ENCODE data around the gene CSPG4. TPM values are rescaled to one million over a fixed set of nuclear protein-coding genes. Genes with fewer than 3 reads are reported as not detected.

The CSPG4 gene
- total and polyA plus RNA-seq, 8 donors, result 0.35 to 3.1 (median 1.0) TPM

DNA sequence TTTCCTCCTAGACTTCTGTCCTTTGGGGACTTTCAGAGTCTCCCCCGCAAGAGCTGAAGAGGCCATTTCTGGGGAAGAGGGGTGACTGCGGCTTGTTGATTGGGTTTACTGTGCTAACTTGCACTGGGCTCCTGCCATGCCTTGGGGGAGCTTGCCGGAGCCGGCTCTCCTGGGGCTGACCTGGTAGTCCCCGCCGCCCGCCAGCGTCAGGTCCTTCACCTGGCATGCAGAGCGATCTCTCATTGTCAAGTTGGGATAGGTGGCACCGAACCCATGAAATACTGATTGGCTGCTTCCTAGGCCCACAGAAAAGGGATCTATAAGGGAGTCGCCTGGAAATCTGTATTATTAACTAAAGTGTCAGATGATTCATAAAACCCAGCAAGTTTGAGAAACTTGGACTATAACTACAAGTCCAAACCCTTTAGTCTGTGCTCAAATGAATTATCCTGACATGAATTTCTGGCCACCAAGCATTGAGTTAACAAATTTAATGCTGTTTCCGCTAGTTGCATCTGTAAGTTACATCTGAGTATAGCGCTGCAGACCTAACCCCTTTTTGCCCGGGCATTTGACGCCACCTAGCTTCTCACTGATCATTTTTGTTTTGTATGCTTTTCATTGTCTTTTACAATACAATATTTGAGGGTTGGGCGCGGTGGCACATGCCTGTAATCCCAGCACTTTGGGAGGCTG is 72.0 kb downstream of the CSPG4 start:
- peak; percentile 27 to 42 (median 36) for ATAC-seq
- Histone ChIP-seq H3K4me3 (peak overlapping the region; percentile 87 to 96 (median 90)), H3K27ac (peak overlapping the region; percentile 90 to 96 (median 93)), H3K4me1 (peaks cover 5 to 23% (median 11%) of the 10 kb centered on the region in 3 donors), H3K36me3 (no peaks in the 10 kb centered on the region), H3K9me3 (no peaks in the 10 kb centered on the region), H3K27me3 (no peaks in the 10 kb centered on the region)
- WGBS, 2 donors, result 7 to 9% methylated on average over 17 of the region's 17 CpGs
- intact Hi-C loops (cut with DNase I), result no loop called here
- FAIRE-seq, result no peak
- peak in 2 of 6 donors; percentile 57 to 60 for DNase-seq
- TF ChIP-seq, protein P1, sequence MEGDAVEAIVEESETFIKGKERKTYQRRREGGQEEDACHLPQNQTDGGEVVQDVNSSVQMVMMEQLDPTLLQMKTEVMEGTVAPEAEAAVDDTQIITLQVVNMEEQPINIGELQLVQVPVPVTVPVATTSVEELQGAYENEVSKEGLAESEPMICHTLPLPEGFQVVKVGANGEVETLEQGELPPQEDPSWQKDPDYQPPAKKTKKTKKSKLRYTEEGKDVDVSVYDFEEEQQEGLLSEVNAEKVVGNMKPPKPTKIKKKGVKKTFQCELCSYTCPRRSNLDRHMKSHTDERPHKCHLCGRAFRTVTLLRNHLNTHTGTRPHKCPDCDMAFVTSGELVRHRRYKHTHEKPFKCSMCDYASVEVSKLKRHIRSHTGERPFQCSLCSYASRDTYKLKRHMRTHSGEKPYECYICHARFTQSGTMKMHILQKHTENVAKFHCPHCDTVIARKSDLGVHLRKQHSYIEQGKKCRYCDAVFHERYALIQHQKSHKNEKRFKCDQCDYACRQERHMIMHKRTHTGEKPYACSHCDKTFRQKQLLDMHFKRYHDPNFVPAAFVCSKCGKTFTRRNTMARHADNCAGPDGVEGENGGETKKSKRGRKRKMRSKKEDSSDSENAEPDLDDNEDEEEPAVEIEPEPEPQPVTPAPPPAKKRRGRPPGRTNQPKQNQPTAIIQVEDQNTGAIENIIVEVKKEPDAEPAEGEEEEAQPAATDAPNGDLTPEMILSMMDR (IDR thresholded peaks at IDR 0.05), result no peak

DNA sequence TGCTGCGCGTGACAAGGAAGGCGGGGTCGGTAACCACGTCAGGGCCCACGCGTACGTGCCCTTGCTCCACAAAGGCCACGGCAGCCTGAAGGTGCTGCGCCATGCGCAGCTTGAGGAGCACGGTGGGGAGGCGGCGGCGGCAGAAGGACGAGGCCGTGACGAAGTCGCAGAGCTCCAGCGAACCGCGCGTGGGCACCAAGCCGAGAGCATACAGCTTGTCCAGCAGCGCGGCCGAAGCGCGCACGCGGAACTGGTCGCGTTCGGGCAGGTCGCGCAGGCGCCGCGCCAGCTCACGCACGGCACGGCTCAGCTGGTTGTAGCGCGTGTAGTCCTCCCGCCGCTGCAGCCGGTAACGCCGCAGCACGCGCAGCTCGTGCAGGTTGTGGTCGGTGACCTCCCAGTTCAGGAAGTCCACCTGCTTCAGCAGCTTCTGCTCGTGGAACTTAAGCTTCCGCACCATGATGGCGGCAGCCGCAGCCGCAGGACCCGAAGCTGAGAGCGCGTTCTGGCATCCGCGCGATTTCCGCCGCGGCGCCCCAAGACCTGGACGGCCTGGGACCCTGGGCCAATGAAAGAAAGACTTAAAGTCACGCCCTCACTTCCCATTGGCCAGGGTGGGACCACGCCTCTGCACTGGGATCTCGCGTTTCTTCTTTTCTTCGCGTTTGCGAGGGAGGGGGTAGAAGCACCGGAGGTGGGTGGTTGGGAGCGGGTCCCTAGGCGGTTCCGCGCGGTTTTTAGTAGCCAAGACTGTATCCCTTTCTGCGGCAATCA is 72.8 kb downstream of the CSPG4 start, which contains the start of gene IMP3:
IMP3 (minus strand) TSS at position 516 of the 774 bp plus-strand sequence; CDS start at position 460, 56 bp downstream.
- intact Hi-C loops (cut with DNase I), result loop anchor here in 1 of 3 donors (10.0 kb wide), 1 partner anchor 45 kb away; no protein-coding TSS in a partner anchor
- Histone ChIP-seq H3K4me1 (peaks cover 5 to 23% (median 11%) of the 10 kb centered on the region in 3 donors), H3K27ac (peak within 1 kb of the TSS; percentile 90 to 96 (median 93)), H3K4me3 (peak within 1 kb of the TSS; percentile 87 to 96 (median 90)), H3K36me3 (no peaks in the 10 kb centered on the region), H3K9me3 (no peaks in the 10 kb centered on the region), H3K27me3 (no peaks in the 10 kb centered on the region)
- peak; percentile 92 to 96 (median 95) for DNase-seq
- peak; percentile 93 to 96 (median 94) for ATAC-seq
- WGBS, 2 donors, result 0% methylated on average over 81 to 83 of the region's 83 CpGs
- TF ChIP-seq, protein P1 (IDR thresholded peaks at IDR 0.05), result no peak
- no peak for FAIRE-seq

DNA sequence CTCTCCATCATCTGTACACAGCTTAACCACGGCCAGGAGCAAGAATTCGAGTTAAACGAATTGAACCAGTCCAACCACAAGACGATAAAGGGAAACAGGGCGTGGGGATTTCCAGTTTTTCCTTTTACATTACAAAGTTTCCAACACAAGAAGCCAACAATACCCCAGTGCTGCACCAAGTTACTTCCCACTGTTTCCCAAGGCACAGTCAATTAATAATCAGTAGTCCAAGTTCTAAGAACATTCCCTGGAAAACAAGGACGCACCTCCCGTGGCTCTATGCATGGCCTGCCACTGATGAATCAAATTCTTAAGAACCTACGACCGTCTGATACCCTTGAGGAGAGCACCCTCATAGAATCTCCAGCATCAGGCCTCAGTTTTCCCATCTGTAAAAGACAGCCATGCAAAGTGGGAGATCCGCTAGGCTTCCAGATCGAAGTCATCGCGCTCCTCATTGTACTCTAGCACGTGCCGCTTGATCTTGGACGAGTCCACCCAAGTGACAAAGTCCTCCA is 73.4 kb downstream of the CSPG4 start:
- no peak for DNase-seq
- H3K4me3 ChIP-seq, result peak overlapping the region; percentile 87 to 96 (median 90)
- peak overlapping the region; percentile 90 to 96 (median 93) for H3K27ac ChIP-seq
- intact Hi-C loops (cut with DNase I), result loop anchor here in 1 of 3 donors (10.0 kb wide), 1 partner anchor 46 kb away; no protein-coding TSS in a partner anchor
- TF ChIP-seq, protein P1 (IDR thresholded peaks at IDR 0.05), result no peak
- H3K36me3 ChIP-seq, result no peaks in the 10 kb centered on the region
- H3K27me3 ChIP-seq, result no peaks in the 10 kb centered on the region
- WGBS, 2 donors, result 0 to 2% methylated on average over 16 of the region's 16 CpGs
- peak in 3 of 4 donors; percentile 0 to 7 (median 3) for ATAC-seq
- no peak for FAIRE-seq
- no peaks in the 10 kb centered on the region for H3K9me3 ChIP-seq
- peaks cover 5 to 23% (median 11%) of the 10 kb centered on the region in 3 donors for H3K4me1 ChIP-seq

DNA sequence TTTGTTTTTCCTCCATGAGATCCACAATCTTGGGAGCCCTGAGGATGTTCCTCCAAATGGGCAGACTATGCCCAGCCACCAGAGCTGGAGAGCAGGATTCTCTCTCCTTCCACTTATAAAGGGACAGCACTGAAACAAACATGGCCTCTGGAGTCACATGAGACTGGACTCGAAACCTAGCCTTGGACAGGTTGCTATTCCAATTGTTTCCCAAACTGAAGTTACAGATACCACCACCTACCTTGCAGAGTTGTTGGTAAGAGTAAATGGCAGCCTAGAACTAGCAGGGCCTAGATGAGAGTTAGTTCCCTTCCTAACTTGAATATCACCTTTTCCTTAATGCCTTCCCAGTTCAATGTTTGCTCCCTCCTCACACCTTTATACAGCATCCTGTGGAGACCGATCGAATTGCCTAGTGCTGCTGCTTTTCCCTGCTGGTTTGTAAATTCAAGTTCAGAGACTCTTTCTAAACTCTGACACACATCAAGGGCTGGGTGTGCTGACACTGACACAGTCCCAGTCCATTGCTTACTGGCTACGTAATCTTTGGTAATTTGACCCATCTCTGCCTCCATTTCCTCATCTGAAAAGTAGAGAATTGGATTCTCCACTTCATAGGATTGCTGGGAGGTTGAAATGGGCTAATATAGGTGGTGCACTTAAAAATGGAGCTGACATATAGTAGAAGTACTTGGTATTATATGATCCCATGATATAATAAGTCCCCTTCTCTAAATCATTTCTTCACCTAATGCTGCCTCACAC is 75.2 kb downstream of the CSPG4 start:
- H3K27ac ChIP-seq, result peak overlapping the region in 2 of 4 donors; percentile 90 to 92
- TF ChIP-seq, protein P1 (IDR thresholded peaks at IDR 0.05), result no peak
- H3K9me3 ChIP-seq, result no peaks in the 10 kb centered on the region
- DNase-seq, result no peak
- no peaks in the 10 kb centered on the region for H3K27me3 ChIP-seq
- H3K36me3 ChIP-seq, result no peaks in the 10 kb centered on the region
- no peak for ATAC-seq
- no peak for FAIRE-seq
- peak overlapping the region in 1 of 4 donors; percentile 90 for H3K4me3 ChIP-seq
- intact Hi-C loops (cut with DNase I), result loop anchor here in 1 of 3 donors (10.0 kb wide), 1 partner anchor 47 kb away; no protein-coding TSS in a partner anchor
- 59 to 63% methylated on average over 4 of the region's 4 CpGs for WGBS, 2 donors
- peaks cover 5 to 23% (median 11%) of the 10 kb centered on the region in 3 donors for H3K4me1 ChIP-seq
